GM19328 (cell line): ENCODE measurements around the gene RCSD1.

Source experiments
- ATAC-seq: cut with Tn5 transposase; IDR thresholded peaks from one replicate; pipeline ENCODE4 v1.9.1; 2021; ENCODE audit warnings: mild to moderate bottlenecking, moderate library complexity; ENCODE audit not compliant: unreplicated experiment

Gene RCSD1

DNA sequence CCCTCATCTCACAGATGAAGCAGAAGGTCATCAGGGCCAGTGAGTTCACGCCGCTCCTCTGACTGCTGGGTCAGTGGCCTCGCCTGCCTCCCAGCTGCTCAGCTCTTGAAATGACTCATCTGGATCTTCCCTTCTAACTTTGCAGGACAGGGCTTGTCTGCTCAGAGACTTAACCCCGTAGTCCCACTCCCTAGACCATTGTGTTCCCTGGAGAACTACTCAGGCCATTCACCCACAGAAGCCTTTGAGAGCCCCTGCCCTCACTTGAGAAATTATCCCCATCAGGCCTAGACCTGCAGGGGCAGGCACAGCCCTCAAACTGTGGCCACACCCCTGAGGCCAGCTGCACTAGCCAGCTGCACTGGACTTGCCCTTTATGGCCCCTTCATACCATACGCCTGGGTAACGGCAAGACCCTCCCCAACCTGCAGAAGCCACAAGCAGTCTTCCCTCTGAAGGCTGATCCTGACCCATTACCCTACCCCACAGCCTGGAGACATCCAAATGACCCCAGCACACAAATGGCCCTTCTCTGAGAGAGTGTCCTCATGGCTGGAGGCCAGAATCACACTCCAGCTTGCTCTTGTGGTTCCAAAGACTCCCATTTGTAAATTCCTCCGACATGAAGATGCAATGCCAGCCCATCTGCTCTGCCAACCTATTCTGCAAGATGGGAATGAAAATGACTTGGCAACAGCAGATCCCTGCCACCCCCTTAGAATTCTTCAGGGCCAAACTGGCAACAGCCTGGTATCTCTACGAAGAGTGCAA, 33.2 kb downstream of the RCSD1 start:
- no peak for ATAC-seq

DNA sequence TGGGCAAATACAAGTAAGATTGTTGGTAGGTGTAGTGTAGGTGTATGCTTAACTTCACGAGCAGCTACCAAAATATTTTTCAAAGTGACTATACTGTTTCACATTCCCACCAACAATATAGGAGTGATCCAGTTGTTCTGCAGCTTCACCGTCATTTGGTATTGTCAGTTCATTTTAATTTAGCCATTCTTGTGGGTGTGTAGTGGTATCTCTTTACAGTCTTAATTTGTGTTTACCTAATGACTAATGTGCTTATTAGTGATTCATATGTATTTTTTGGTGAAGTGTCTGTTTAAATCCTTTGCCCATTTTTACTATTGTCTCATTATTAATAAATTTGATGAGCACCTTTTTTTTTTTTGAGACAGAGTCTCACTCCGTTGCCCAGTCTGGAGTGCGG, 35.4 kb downstream of the RCSD1 start:
- no peak for ATAC-seq

DNA sequence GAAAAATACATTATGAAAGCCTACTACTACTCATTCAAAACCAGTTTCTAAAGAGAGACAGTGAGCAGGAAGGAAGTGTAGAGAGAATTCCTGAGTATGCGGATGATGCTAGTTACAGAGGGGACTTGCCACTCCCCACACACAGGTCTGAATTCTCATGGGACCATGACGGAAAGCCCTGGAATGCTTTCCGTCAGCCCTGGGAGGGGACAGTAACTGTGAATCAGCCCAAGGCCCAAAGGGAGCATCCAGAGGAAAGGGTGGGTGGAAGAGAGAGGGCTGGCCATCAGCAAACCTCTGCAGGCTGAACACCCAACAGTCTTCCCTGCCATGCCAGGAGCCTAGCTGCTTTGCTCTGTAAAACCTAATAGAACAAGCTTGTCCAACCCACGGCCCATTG, 36.4 kb downstream of the RCSD1 start:
- ATAC-seq = no peak

DNA sequence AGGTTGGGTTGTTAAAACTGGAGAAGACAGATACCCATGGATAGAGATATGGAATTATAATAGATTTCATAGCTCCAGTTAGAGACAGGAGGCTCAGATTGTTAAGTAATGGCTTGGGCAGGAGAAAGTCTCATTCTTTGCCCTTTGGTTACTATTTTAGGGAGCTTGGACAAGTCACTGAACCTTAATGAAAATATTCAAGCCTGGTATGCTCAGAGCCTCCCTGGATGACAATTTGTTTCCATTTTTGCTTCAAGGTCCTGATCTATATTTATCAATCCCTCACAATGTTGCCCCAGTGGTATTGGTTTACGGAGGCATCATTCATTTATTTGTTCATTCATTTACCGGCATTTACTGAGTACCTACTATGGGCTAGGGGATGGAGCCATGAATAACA, 37.5 kb downstream of the RCSD1 start:
- no peak for ATAC-seq

DNA sequence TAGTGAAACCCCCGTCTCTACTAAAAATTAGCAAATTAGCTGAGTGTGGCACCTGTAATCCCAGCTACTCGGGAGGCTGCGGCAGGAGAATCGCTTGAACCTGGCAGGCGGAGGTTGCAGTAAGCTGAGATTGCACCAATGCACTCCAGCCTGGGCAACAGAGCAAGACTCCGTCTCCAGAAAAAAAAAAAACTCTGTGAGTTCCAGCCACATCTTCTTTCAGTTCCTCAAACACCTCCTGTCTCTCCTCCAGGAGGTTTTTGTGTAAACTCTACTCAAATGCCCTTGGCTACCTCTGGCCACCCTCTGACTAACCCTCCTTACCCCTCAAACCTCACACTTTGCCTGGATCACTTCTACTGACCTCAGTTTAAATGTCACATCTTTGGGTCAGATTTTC, 38.1 kb downstream of the RCSD1 start:
- ATAC-seq = peak; percentile 44

DNA sequence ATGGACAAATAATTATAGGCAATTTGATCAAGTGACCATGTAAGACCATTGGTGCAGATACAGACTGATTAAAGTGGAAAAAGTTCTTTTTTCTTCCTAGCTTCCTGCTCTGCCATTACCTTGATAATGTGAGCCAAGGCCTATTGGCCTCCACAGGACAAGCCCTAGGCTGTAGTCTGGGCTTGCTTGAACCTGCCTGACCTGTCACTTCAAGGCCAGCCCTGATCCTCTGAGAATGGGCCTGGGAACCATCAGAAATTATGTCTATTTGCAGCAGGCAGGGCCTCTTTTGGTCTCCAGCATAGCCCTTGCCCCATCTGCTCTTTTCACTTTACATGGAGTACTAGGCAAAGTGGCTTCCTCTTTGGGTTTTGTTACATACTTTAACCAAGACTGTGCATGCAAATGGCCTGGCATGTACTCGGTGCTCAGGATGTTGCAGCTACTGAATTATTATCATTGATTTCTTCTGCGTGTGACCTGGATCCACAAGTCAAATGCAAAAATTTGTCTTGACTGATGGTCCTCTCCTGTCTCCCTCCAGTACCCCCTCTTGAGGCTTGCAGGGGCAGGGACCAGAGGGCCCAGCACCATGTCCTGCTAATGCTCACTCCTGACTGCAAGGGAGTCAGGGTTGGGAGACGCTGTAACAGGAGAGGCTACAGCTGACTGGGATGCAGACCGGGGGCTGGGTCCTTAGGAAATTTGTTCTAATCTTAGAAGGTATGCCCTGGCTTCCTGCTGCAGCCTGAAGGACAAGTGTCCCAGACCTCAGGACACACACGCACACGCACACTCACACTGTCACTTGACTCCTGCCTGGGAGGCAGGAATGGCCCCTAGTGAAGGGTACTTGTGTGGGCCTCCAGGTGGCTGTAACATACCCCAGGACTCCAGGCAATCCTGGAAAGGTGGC, 39.4 kb downstream of the RCSD1 start:
- ATAC-seq = peak; percentile 62

DNA sequence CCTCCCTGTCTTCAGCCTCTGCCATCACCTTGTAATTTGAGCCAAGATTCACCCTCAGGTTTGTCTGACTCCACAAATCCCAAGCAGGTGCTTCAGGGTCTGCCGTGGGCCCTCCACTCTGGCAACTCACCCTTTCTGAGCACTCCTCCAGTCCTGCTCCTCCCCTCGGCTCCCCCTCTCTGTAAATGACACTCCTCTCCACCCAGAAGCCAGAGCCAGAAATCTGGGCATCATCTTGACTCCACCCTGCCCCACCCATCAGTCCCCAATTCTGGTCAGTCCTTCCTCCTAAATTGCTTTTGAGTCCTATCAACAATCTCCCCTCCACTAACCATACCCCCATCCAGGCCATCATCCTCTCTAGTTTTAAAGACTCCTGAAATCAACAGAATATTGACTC, 40.5 kb downstream of the RCSD1 start:
- no peak for ATAC-seq

DNA sequence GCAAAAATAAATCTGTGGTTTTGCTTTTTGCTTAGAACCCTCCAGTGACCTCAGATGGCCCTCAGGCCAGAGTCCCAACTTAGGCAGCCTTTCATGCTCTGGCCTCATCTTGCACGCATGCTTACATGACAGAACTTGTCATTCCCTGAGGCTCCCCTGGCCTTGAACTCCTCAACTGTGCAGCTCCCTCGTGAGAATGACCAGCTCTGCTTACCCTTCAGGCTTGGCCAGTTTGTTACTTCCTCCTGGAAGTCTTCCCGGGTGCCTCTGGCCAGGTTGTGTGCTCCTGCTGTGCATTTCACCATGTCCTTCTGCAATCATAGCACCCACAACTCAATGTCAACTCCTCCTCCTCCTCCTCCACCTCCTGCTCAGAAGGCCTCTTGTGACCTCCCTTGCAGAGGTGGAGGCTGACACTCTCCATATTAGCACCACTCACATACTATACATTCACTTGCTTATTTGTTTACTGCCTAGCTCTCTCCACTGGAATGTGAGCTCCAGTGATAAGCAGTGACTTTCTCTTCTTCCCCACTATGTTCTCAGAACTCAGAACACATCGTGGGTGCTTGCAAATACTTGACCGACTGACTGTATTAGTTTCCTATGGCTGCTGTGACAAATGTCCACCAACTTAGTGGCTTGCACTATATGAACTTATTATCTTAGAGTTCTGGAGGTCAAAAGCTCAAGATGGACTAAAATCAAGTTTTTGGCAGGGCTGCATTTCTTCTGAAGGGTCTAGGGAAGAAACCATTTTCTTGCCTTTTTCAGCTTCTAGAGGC, 41.9 kb downstream of the RCSD1 start:
- no peak for ATAC-seq

DNA sequence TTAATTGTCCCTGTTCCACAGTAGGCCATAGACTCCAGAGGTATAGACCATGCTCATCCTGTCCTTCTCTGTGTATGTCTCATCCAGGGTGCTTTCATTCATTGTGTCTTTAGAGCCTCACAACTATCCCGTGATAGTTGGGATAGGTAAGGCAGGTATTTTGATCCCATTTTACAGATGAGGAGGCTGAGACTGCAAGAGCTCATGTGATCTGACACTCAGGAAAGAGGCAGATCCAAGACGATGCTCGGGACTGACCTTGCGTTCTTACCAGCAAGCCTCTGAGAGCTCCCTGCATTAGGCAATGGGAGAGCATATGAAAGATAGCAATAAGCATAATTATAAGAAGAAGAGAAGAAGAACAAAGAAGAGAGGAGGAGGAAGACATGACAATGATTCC, 42.8 kb downstream of the RCSD1 start:
- no peak for ATAC-seq

DNA sequence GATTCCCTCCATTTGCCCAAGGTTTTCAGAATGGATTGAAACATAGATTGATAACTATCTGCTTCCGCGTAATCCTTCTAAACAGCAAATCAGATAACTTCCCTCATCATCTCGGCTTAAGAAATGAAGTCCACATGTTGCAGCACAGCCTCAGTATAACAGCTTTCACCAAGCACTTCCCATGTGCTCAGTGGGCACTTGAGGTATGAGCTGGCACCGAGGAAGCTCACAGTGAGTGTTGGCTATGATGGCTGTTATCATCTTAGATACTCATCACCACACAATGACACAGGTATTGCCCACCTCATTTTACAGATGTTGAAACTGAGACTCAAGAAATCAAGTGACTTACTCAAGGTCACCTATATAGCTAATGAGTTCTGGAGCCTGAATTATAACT, 43.2 kb downstream of the RCSD1 start:
- ATAC-seq = no peak

DNA sequence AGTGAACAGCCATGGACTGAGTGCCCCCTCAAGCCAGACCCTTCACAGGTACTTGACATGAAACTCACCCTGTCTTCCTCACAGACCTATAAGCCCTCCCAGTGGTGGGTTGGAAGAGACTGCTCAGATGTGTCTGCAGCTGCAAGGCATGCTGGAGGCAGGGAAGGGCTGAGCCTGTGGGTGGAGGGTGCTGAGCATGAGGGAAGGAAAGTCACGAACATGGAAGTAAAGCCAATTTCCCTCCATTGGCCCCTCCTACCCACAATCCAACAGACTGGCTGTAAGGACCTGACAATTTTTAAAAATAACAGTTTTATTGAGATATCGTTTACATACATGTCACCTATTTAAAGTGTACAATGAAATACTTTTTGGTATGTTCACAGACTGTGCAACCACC, 44.1 kb downstream of the RCSD1 start:
- peak; percentile 31 for ATAC-seq

DNA sequence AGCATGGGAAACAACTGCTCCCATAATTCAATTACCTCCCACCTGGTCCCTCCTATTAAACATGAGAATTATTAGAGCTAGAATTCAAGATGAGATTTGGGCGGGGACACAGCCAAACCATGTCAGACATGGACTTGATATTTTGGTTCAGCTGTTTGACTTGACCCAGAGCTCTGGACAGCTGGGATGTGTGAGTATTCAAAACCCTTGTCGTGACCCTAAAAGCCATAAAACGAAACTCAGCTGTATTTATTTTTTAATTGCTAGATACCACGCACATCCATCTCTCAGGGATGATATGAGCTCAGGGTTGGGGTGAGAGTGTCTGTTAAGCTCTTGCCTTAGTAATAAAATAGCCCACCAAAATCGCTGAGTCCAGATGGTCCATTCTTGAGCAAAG, 45.4 kb downstream of the RCSD1 start:
- no peak for ATAC-seq

DNA sequence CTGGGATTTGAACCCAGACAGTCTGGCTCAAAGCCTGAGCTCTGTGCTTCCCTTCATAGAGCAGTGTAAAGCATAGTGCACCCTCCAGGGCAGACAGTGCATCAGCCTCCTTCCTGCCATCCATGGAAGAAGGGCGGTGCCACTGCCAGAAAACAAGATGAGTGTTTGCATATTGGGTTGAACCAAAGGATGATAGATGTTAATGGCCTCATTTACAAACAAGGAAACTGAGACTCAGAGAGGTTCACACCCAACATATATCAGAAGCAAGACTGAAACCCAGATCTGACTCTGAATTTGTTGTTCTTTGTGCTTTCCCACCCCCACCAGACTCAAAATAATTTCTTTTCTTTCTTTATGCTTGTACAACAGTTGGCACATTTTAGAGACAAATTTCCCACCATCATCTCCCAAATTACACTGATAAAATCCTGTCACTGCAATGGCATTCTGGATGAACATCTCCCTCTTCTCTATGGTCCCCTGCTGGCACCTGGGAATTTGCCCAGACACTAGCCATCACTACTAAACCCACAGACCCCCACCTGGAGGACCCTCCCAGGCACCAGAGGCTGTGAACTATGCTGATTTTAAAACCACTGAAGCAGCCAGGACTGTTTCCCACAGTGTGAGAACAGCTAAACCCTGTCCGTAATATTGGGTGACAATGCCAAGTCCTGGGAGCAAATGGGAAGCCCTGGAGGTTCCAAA, 46.3 kb downstream of the RCSD1 start:
- no peak for ATAC-seq

DNA sequence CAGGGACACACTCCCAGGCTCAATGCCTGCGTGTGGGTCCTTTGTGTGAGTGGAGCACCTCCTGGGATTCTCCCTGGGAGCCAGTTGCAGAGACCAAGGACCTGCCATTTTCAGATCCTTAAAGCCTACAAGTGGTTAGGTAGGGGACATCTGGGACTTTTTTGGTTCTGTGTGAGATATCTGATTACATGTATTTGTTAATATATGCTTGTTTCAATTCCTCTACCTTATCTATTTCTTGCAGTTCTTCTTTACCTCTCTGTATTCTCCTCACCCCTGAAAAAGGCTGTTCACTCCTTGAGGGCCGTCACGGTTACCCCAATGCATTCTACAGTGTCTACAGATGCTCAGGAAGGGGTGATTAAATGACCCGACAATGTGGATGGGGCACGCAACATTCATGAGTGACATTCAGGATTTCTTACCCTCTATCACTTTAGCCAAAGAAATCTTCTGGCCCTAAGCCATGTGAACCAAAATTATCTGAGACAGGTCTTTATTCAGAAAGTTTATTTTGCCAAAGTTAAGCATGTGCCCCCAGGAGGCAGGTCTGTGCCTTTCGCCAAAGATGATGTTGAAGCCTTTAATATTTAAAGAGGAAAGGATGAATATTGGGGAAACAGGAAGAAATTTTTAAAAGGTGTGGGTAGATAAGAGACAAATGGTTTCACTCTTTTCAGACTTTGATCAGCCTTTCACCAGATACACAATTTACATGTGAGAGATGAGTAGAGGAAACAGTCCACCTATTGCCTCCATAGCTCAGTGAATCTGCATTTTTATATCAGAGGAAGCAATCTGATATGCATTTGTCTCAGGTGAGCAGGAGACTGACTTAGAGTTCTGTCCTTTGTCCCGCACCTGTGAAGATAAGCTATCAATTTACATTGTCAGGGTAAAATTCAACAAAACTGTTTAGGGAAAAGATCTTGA, 47.1 kb downstream of the RCSD1 start:
- ATAC-seq = no peak

DNA sequence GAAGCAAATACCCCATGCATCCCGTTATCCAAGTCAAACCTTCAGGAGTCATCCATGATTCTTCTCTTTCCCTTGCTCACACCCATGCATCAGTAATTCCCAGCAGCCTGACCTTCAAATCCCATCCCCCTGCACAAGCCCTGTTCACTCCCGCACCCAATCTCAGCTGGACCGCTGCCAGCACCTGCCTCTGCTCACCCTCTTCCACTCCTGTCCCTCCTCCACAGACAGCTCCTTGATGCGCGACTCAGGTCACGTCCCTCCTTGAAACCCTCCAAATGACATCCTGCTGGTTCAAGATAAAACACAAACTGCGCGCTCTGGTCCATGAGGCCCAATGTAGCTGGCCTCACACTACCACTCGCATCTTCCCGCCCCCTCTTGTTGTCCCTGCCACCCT, 48.4 kb downstream of the RCSD1 start:
- ATAC-seq = no peak

DNA sequence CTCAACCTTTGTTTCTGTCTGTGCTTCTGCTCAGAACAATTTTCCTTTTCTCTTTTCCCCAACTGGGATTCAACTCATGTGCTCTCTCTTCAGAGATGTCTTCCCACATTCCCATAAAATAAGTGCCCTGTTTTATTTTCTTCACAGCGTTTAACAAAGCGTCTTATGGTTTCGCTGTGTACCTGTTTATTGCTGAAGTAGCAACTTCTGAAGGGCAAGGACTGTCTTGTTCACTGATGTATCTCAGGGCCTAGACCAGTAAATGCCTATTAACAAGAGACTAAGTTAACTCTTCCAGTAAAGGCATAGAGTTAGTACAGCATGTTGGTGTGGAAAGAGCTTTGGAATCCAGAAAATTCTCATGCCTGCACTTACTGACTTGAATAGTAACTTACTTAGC, 48.8 kb downstream of the RCSD1 start:
- ATAC-seq = no peak

DNA sequence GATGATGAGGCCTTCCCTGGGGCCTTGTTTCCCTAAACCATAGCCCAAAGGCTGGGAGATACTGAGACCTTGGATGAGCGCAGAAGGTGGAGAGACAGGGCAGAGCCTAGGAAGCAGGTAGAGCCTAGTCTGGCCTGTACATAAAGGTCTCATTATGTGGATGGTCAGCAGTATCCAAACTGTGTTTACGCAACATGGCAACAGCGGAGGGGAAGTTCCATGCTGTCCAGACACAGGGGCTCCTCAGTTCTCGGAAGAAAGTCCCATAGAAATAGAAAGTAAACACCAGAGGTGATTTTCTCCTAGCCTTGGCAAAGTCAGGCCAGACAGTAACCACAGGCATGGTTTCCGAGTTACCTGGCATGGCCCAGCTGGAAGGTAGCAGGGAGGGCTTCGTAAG, 49.7 kb downstream of the RCSD1 start:
- ATAC-seq = no peak

DNA sequence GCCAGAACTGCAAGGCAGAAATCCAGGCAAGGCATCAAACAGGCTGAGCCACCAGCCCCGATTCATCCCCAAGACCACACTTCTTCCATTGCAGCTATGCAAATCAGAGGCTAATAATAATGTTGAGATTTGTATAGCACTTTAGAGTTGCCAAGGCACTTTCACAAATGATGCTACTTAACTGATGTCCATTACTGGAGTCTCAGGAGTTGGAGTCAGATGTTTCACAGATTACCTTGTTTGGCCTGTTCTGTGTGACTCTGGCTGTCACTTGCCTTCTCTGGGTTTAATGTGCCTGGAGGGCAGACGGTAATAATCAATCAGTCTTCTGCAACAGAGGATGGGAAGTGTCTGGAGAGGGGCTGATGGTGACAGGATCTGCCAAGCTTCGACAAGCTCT, 51.0 kb downstream of the RCSD1 start:
- no peak for ATAC-seq

DNA sequence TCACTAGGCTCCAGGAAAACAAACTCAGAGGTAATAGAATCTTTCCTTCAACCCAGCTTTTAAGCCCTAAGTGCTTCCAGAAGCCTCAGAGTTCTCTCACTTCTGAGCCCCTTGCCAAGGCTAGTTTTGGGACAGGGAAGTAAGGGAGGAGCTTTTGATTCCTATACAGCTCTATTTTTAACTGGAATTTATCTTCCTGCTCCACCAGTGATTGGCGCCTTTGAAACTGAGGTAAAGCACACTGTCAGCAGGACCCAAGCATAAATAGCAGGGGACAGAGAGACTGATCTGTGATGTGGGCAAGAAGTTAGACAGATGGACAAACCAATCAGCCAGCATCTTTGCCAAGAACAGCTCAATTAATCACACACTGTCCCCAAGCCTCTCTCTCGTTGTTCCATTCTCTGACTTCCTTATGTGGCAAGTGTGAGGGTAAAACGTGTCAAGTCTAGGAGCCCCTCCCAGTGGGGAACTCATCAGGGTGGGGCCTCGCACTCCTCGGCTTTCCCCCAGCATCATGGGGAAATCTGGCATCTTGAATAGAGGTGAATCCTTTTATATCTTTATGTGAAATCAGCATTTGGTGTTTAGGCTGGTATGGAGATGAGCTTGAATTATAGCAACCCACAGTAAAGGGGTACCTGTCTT, 51.5 kb downstream of the RCSD1 start:
- ATAC-seq = no peak
